T-helper 1 cell treated with Interleukin-12 subunit alpha and Interleukin-12 subunit beta and Interleukin-4 antibody, amounts not matched to agents 30 μg/mL and 1 μg/mL, for 36 hours (primary cell): ENCODE data around the gene LAMC1.

ENCODE experiments used
- H3K27ac Mint-ChIP-seq: one replicate; pipeline ENCODE4 v1.8.0; 2021; ENCODE audit warnings: mild to moderate bottlenecking, mixed read lengths
- H3K27me3 Mint-ChIP-seq: one replicate; pipeline ENCODE4 v1.8.0; 2021; ENCODE audit warnings: low read depth, mixed read lengths
- H3K36me3 Mint-ChIP-seq: one replicate; pipeline ENCODE4 v1.8.0; 2021; ENCODE audit warnings: low read depth, mixed read lengths
- H3K4me1 Mint-ChIP-seq: one replicate; pipeline ENCODE4 v1.8.0; 2021; ENCODE audit warnings: low read depth, mixed read lengths
- H3K4me3 Mint-ChIP-seq: one replicate; pipeline ENCODE4 v1.8.0; 2021; ENCODE audit warnings: mild to moderate bottlenecking, moderate library complexity, mixed read lengths
- H3K9me3 Mint-ChIP-seq: one replicate; pipeline ENCODE4 v1.8.0; 2021; ENCODE audit warnings: mixed read lengths

The LAMC1 gene

GRCh38 chr1:183106746-183107145 is 83.5 kb downstream of the LAMC1 start:
- H3K27ac Mint-ChIP-seq: no peak overlapping the region
- H3K27me3 Mint-ChIP-seq: peaks cover 18% of the 10 kb centered on the region
- H3K4me1 Mint-ChIP-seq: no peaks in the 10 kb centered on the region
- H3K36me3 Mint-ChIP-seq: no peaks in the 10 kb centered on the region
- no peak overlapping the region for H3K4me3 Mint-ChIP-seq
- no peaks in the 10 kb centered on the region for H3K9me3 Mint-ChIP-seq

DNA sequence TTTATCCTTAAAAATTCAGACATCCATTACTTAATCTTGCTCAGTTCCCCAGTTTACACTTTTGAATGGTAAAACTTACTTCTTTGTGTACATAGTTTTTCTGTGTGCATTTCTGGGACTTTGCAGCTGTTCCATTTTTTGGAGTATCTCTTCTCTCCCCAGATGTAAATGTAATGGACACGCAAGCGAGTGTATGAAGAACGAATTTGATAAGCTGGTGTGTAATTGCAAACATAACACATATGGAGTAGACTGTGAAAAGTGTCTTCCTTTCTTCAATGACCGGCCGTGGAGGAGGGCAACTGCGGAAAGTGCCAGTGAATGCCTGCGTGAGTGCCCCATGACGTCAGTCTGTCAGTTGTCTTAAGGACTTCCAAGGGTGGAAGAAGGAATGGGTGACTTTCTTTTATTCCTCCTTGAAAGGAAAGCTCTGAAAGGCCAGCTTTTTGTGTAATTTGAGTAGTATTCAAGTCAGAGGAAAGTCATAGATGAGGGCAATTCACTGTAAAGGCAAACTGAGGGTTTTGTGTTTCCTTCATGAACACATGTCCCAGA is 87.2 kb downstream of the LAMC1 start:
- no peaks in the 10 kb centered on the region for H3K36me3 Mint-ChIP-seq
- no peaks in the 10 kb centered on the region for H3K4me1 Mint-ChIP-seq
- H3K27me3 Mint-ChIP-seq: peaks cover 18% of the 10 kb centered on the region
- no peaks in the 10 kb centered on the region for H3K9me3 Mint-ChIP-seq
- H3K4me3 Mint-ChIP-seq: no peak overlapping the region
- no peak overlapping the region for H3K27ac Mint-ChIP-seq

GRCh38 chr1:183114441-183114840 is 91.2 kb downstream of the LAMC1 start:
- H3K4me1 Mint-ChIP-seq: no peaks in the 10 kb centered on the region
- peaks cover 7% of the 10 kb centered on the region for H3K27me3 Mint-ChIP-seq
- no peaks in the 10 kb centered on the region for H3K36me3 Mint-ChIP-seq
- H3K4me3 Mint-ChIP-seq: no peak overlapping the region
- no peak overlapping the region for H3K27ac Mint-ChIP-seq
- H3K9me3 Mint-ChIP-seq: no peaks in the 10 kb centered on the region

- Mint-ChIP-seq H3K36me3 (no peaks in the 10 kb centered on the region), H3K4me3 (no peak overlapping the region), H3K27ac (no peak overlapping the region), H3K9me3 (no peaks in the 10 kb centered on the region), H3K4me1 (no peaks in the 10 kb centered on the region), H3K27me3 (peaks cover 3% of the 10 kb centered on the region)
Measured at GRCh38 chr1:183116416-183116815, 93.2 kb downstream of the LAMC1 start.

- no peaks in the 10 kb centered on the region for H3K36me3 Mint-ChIP-seq
- H3K4me1 Mint-ChIP-seq: no peaks in the 10 kb centered on the region
- peaks cover 3% of the 10 kb centered on the region for H3K27me3 Mint-ChIP-seq
- no peaks in the 10 kb centered on the region for H3K9me3 Mint-ChIP-seq
- H3K4me3 Mint-ChIP-seq: no peak overlapping the region
- no peak overlapping the region for H3K27ac Mint-ChIP-seq
Measured at GRCh38 chr1:183121609-183122008, 98.4 kb downstream of the LAMC1 start.

DNA sequence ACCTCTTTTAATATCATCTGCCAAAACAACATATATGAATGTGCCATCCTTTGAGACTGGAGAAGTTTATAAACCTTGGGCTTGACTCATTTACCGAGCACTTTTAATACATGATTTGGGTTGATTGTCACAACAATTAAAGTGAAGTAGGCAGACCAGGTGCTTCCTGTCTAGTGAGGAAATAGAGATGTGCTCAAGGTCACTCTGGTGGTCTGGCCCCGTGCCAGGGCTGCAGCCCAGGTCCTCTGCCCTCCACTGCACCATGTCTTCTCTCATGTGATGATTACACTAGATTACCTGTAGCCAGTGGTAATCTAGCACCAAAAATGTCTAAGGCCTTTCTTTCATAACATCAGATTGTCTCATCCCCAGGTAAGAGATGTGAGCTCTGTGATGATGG is 101.0 kb downstream of the LAMC1 start:
- peaks cover 6% of the 10 kb centered on the region for H3K27me3 Mint-ChIP-seq
- no peak overlapping the region for H3K4me3 Mint-ChIP-seq
- no peaks in the 10 kb centered on the region for H3K9me3 Mint-ChIP-seq
- no peak overlapping the region for H3K27ac Mint-ChIP-seq
- no peaks in the 10 kb centered on the region for H3K4me1 Mint-ChIP-seq
- H3K36me3 Mint-ChIP-seq: no peaks in the 10 kb centered on the region

GRCh38 chr1:183125279-183125999 is 102.2 kb downstream of the LAMC1 start:
- no peaks in the 10 kb centered on the region for H3K36me3 Mint-ChIP-seq
- H3K27ac Mint-ChIP-seq: no peak overlapping the region
- peaks cover 6% of the 10 kb centered on the region for H3K27me3 Mint-ChIP-seq
- no peak overlapping the region for H3K4me3 Mint-ChIP-seq
- no peaks in the 10 kb centered on the region for H3K9me3 Mint-ChIP-seq
- no peaks in the 10 kb centered on the region for H3K4me1 Mint-ChIP-seq

DNA sequence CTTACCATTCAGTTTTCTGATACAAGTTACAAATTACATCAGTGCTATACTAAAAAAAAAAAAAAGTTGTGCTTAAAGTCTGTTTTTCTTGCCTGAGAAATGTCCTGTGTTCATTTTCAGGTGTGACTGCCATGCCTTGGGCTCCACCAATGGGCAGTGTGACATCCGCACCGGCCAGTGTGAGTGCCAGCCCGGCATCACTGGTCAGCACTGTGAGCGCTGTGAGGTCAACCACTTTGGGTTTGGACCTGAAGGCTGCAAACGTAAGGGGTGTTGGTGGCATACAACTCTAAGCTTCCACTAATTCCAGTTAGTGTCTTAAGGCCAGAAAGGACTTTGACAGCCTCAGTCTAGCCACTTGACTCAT is 102.8 kb downstream of the LAMC1 start:
- Mint-ChIP-seq H3K4me1 (no peaks in the 10 kb centered on the region), H3K9me3 (no peaks in the 10 kb centered on the region), H3K4me3 (no peak overlapping the region), H3K27me3 (peaks cover 6% of the 10 kb centered on the region), H3K27ac (no peak overlapping the region), H3K36me3 (no peaks in the 10 kb centered on the region)

GRCh38 chr1:183126528-183126927 is 103.3 kb downstream of the LAMC1 start:
- Mint-ChIP-seq H3K4me1 (no peaks in the 10 kb centered on the region), H3K36me3 (no peaks in the 10 kb centered on the region), H3K27ac (no peak overlapping the region), H3K27me3 (peaks cover 6% of the 10 kb centered on the region), H3K4me3 (no peak overlapping the region), H3K9me3 (no peaks in the 10 kb centered on the region)

GRCh38 chr1:183129921-183130690 is 106.9 kb downstream of the LAMC1 start:
- Mint-ChIP-seq H3K36me3 (no peaks in the 10 kb centered on the region), H3K4me3 (no peak overlapping the region), H3K9me3 (no peaks in the 10 kb centered on the region), H3K27ac (no peak overlapping the region), H3K27me3 (peaks cover 9% of the 10 kb centered on the region), H3K4me1 (no peaks in the 10 kb centered on the region)

GRCh38 chr1:183131166-183131565 is 107.9 kb downstream of the LAMC1 start:
- Mint-ChIP-seq H3K36me3 (no peaks in the 10 kb centered on the region), H3K4me3 (no peak overlapping the region), H3K4me1 (no peaks in the 10 kb centered on the region), H3K27ac (no peak overlapping the region), H3K9me3 (no peaks in the 10 kb centered on the region), H3K27me3 (peaks cover 9% of the 10 kb centered on the region)

DNA sequence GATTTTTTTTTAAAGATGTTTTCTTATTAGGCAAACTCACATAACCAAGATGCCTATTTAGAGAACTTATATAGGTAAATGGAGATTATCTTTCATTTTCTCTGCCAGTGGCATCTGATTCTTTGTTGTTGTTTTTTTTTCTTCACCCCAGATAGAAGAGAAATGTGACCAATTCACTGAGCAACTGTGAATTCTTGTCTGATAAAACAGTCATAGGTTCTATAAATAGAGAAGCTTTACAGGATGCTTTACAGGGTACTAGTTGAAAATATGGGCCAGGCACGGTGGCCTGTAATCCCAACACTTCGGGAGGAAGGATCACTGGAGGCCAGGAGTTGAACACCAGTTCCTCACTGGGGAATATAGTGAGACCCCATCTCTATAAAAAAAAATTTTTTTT is 112.1 kb downstream of the LAMC1 start:
- H3K4me1 Mint-ChIP-seq: peaks cover 4% of the 10 kb centered on the region
- no peaks in the 10 kb centered on the region for H3K9me3 Mint-ChIP-seq
- no peak overlapping the region for H3K27ac Mint-ChIP-seq
- no peak overlapping the region for H3K4me3 Mint-ChIP-seq
- H3K36me3 Mint-ChIP-seq: no peaks in the 10 kb centered on the region
- peaks cover 23% of the 10 kb centered on the region for H3K27me3 Mint-ChIP-seq

DNA sequence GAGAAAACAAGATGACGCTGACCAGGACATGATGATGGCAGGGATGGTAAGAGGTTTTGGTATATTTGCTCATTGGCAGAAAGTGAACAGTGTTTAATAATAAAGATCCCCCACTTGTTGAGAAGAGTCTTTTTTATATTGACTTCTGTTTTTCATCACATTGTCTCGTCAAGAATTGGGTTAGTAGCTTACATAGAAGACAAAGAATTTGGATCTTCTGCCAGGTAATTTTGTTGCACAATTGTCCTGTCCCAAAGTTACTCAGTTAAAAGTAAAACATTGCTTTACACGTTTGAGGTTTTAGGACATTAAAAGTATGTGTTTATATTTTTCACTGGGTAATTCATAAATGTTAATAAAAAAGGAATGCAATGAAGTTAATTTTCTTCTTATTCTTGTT is 114.6 kb downstream of the LAMC1 start:
- H3K9me3 Mint-ChIP-seq: no peaks in the 10 kb centered on the region
- peaks cover 4% of the 10 kb centered on the region for H3K4me1 Mint-ChIP-seq
- no peaks in the 10 kb centered on the region for H3K36me3 Mint-ChIP-seq
- H3K27ac Mint-ChIP-seq: no peak overlapping the region
- peaks cover 23% of the 10 kb centered on the region for H3K27me3 Mint-ChIP-seq
- no peak overlapping the region for H3K4me3 Mint-ChIP-seq

GRCh38 chr1:183138301-183138700 is 115.1 kb downstream of the LAMC1 start:
- no peak overlapping the region for H3K4me3 Mint-ChIP-seq
- H3K9me3 Mint-ChIP-seq: no peaks in the 10 kb centered on the region
- peaks cover 4% of the 10 kb centered on the region for H3K4me1 Mint-ChIP-seq
- H3K27ac Mint-ChIP-seq: no peak overlapping the region
- no peaks in the 10 kb centered on the region for H3K36me3 Mint-ChIP-seq
- peaks cover 23% of the 10 kb centered on the region for H3K27me3 Mint-ChIP-seq

DNA sequence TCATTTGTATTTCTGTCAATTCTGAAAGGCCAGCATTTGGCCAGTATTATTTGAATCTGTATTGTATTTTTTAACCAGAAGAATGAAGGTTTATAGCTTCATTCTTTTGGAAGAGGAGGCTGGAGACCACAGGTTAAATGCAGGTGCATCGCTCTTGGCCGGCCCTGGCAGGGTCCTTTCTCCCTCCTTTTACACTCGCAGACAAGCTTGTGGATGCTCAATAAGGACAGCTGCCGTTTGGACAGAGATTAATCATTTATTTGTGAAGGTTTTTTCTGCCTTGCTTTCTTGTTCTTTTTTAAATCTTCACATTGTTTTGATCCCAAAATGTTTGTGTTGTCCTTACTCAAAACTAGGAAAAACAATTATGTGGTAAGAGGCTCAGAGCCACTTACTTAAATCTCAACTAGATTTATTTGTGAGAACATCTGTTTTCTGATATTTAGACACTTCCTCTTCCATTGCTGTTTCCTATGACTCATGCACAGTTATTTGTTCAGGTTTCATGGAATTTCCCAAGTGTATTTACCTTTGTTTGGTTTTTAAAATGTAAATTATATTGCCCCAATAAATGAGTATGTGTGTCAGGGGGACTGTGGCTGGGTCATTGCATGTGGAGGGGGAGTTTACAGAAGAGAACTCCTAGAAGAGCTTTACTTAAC is 116.2 kb downstream of the LAMC1 start:
- no peaks in the 10 kb centered on the region for H3K9me3 Mint-ChIP-seq
- no peaks in the 10 kb centered on the region for H3K36me3 Mint-ChIP-seq
- no peak overlapping the region for H3K27ac Mint-ChIP-seq
- H3K27me3 Mint-ChIP-seq: peaks cover 22% of the 10 kb centered on the region
- H3K4me3 Mint-ChIP-seq: no peak overlapping the region
- peaks cover 4% of the 10 kb centered on the region for H3K4me1 Mint-ChIP-seq
